SK-N-SH (cell line): ENCODE data around the gene RFX3.

Experiments used
- MXI1 ChIP-seq: IDR thresholded peaks from 2 replicates; pipeline ENCODE4 v1.6.1; 2012; ENCODE audit warnings: mild to moderate bottlenecking, low read depth, low read length, improper control_type of control experiment
- POLR2AphosphoS5 ChIP-seq: IDR thresholded peaks from 2 replicates; pipeline ENCODE4 v1.6.1; 2012; ENCODE audit warnings: low read depth, low read length
- RAD21 ChIP-seq: IDR thresholded peaks from 2 replicates; pipeline ENCODE4 v1.6.1; 2012; ENCODE audit warnings: mild to moderate bottlenecking, low read length
- TF ChIP-seq, protein P1 (sequence below): fragments of 200-600 bp; sonication (generic); IDR thresholded peaks from 2 replicates; pipeline ENCODE4 v1.6.1; 2017; ENCODE audit warnings: antibody characterized with exemption, mild to moderate bottlenecking, moderate library complexity

DNA sequence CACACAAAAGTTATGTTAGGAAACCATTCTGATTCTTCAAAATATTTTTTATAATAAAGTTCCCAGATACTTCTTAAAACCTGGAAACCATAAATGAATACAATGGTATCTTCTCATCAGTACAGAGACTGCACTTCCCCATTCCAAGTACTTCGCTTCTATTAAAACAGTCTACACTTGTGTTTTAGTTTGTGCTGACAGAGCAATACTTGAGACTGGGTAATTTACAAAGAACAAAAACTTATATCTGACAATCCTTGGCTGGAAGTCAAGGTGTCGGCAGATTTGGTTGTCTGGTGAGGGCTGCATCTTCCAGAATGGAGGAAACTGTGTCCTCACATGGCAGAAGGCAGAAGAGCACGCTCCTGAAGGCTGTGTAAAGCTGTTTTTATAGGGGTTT is 70.1 kb downstream of the RFX3 start:
- TF ChIP-seq, protein P1, sequence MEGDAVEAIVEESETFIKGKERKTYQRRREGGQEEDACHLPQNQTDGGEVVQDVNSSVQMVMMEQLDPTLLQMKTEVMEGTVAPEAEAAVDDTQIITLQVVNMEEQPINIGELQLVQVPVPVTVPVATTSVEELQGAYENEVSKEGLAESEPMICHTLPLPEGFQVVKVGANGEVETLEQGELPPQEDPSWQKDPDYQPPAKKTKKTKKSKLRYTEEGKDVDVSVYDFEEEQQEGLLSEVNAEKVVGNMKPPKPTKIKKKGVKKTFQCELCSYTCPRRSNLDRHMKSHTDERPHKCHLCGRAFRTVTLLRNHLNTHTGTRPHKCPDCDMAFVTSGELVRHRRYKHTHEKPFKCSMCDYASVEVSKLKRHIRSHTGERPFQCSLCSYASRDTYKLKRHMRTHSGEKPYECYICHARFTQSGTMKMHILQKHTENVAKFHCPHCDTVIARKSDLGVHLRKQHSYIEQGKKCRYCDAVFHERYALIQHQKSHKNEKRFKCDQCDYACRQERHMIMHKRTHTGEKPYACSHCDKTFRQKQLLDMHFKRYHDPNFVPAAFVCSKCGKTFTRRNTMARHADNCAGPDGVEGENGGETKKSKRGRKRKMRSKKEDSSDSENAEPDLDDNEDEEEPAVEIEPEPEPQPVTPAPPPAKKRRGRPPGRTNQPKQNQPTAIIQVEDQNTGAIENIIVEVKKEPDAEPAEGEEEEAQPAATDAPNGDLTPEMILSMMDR, result no peak
- TF ChIP-seq POLR2AphosphoS5 (no peak), MXI1 (no peak), RAD21 (no peak)
